EL (cell line): ENCODE measurements around the gene SLC16A6.
"Not testable (repeated sequence)": the region's sequence is repeated elsewhere in the genome, so short reads cannot be mapped to it uniquely, and the experiment has no call there.

Source experiments
- DNase-seq: peaks from one replicate; pipeline ENCODE4 v3.0.0-alpha.2; 2016

The SLC16A6 gene

DNA sequence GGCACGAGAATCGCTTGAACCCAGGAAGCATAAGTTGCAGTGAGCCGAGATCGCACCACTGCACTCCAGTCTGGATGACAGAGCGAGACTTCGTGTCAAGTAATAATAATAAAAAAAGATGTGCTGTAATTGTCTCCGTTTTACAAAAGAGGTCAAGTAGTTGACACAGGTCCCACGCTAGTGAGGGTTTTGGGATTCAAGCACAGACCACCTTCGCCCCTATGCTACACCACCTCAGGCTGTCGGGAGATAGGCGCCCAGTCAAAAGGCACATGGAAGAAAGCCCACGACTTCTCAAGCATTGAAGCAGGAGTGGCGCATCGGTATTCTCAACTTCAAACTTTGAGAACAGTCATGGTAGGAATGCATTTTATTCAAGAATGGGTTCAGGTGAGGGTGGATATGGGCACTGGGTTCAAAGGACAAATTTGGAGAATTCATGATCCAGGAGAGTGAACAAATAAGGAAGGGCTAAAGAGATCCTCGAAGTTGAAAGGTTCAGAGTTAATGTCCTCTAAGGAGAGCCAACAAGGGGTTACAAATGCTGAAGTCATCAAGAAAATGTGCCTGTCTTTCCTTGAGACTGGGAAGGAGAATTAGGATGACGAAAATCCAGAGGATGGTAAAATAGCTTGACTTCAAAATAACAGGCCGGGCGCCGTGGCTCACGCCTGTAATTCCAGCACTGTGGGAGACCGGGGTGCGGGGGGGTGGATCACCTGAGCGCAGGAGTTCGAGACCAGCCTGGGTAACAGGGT is 44.5 kb downstream of the SLC16A6 start:
- no peak for DNase-seq

DNA sequence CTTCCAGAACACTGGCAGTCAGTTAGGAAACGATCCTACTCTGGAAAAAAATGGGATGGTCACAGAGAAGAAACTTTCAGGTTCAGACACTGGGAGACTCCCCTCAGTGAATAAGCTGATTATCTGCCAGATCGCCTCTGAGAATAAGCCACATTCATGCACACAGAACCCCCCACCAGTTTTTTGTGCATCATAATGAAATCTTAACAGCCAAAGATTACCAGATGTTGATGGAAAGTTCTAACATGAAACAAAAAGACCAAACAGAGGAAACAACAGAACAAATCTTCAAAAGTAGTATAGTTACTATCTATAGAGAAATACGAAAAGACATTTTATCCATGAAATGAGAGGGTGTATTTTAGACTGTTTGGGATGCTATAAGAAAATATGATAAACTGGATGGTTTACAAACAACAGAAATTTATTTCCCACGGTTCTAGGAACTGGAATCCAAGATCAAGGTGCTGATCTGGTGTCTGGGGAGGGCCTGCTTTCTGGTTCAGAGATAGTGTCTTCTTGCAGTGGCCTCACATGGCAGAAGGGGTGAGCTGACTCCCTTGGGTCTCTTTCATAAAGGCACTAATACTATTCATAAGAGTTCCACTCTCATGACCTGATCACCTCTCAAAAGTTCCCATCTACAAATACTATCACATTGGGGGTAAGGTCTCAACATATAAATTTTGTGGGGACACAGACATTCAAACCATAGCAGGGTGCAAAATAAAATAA is 51.1 kb downstream of the SLC16A6 start:
- DNase-seq: no peak

DNA sequence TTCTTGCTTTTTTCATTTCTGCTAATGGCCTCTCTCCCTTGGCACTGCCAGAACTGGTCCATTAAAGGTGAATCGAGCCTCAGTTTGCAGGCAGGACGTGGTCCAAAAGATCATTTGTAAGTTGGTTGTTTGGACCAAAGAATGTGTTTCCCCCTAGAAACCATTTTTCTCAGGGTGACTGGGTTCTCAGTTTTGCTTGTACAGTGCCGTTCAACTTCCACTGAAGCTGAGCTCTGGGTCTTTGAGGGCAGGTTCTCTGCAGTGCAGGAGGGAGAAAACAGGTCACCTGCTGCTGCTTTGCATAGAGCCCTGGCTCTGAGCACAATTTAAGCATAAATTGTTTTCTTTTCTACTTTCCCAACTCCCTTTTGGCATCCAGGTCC is 52.1 kb downstream of the SLC16A6 start:
- no peak for DNase-seq

DNA sequence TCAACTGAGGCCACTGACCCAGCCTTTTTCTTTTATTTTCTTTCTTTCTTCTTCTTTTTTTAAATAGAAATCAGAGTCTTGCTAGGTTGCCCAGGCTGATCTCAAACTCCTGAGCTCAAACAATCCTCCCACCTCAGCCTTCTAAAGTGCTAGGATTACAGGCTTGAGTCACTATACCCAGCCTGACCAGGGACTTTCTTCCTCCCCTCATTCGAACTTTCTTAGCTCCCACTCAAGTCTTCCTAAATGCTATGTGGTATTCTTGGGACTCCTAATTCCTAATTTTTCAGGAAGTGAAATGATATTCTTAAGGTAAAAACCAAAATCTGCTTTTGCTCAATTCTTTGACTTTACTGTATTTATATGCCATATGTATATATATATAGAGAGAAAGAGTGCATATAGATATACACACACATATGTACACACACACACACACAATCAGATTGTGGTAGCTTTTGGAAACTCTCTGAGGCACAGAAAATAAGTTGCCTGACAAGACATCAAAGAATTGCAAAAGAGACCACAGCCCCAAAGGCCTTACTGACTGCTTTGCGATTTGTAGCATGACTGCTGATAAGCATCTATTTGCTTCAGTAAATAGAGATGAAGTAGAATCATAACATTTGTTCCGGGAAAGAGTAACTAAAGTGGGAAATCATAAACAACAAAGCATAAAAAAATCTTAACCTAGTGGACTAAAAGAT is 52.6 kb downstream of the SLC16A6 start:
- no peak for DNase-seq

DNA sequence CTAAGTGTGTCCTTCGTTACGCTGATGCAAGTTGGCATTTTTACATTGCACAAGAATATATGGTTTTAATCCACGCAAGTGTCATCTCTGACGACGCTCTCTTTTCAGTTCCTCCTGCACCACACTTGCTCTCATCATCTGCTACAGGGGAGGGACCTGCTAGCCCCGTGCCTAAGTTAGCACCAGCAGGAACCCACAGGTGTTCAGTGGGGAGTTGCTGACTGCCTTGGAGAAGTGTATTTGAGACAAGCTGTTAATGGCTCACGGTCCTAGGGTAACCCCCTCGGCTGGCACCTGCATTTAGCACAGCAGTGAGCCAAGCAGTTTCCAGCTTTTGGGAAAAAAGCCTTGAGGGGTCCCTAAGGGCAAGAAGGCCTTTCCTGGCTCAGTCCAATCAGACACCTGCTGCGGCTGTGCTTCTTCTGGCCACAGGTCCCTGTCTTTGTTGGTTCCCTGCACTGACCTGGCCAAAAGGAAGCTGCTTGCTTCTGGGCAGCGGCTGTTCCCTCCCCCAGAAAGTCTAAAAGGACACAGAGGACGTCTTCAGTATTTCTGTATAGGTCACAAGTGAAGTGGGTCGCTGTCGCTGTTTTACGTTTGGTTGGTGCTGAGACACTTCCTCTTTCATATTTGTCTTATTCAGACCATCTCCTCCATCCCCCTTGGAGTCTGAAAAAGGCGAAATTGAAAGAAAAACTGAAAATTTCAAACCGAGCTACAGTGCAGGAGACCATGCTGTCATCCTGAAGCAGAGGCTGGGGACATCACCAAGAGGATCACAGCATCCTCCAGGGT is 53.4 kb downstream of the SLC16A6 start:
- not testable (repeated sequence) for DNase-seq

DNA sequence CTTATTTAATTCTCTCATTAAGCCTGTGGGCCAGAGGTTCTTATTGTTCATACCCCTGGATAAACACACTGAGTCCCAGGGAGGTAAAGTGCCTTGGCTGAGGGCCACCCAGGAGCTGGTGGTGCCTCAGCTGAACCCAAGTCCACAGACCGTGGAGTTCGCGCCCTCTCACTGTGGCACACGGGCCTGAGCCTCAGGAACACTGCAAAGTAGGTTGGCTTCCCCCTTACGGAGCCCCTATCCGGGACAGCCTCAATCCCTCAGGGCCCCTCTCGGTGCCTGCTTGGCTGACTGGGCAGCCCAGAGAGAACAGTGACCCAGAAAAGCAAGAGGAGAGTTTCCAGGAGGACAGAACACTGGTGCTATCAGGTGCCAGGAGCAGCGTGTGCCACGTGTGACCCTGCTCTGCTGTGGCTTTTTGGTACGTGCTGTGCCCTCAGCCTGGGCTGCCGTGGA is 55.6 kb downstream of the SLC16A6 start:
- DNase-seq: not testable (repeated sequence)

DNA sequence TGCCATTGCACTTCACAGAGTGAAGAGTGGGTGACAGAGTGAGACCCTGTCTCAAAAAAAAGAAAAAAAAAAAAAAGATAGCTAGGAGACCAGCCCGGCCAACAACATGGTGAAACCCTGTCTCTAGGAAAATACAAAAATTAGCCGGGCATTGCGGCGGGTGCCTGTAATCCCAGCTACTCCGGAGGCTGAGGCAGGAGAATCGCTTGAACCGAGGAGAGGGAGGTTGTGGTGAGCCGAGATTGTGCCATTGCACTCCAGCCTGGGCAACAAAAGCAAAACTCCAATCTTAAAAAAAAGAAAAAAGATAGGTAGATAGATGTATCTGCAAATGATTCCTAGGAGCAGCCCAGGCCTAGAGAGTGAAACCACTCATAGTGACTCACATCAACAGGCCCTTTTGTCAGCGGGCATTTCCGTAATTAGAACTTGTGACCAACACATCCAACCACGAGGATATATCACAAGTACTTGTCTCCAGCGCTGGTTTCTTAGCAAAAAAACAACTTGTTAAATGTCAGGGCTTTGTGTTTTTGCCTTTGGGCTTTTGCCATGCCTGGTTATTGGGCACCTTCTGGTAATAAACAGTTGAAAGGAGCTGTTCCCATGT is 56.1 kb downstream of the SLC16A6 start:
- DNase-seq: peak; percentile 80

DNA sequence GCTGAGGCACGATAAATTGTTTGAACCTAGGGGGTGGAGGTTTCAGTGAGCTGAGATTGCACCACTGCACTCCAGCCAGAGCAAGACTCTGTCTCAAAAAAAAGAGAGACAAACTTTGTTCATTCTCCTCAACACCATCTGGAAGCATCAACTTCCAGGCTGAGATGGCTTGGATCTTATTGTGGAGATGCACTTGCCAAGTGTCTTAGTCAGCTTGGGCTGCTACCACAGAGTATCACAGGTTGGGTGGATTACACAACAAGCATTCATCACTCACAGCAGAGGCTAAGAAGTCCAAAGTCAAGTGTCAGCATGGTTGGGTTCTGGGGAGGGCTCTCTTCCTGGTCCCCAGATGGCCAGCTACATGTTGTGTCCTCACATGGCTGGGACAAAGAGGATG is 58.2 kb downstream of the SLC16A6 start:
- DNase-seq: peak; percentile 51

DNA sequence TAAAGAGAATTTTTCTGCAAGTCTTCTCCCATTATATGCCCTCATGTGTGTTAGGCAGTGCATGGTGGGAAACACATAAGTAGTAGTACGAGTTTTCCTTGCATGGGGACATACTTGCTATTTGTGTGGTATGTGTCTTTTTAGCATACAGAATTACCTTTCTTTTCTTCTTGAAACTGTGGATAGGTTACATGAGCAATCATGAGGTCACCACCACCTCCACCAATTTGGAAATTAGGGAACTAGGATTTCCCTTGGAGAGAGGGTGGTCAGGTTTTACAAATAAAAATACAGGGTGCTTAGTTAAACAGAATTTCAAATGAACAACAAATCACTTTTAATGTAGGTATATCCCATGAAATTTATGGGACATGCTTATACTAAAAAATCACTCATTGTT is 59.4 kb downstream of the SLC16A6 start:
- no peak for DNase-seq

DNA sequence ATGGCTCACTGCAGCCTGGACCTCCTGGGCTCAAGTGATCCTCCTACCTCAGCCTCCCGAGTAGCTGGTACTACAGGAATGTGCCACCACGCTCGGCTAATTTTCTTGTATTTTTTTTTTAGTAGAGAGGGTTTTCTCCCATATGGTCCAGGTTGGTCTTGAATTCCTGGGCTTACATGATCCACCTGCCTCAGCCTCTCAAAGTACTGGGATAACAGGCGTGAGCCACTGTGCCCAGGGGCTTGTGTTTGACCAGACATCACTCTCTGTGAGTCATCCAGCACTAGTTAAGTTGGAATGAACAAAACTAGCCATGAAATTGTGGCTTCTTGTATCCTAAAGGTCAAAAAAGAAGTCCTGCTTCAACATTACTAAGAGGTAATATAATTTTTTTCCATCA is 59.8 kb downstream of the SLC16A6 start:
- not testable (repeated sequence) for DNase-seq

DNA sequence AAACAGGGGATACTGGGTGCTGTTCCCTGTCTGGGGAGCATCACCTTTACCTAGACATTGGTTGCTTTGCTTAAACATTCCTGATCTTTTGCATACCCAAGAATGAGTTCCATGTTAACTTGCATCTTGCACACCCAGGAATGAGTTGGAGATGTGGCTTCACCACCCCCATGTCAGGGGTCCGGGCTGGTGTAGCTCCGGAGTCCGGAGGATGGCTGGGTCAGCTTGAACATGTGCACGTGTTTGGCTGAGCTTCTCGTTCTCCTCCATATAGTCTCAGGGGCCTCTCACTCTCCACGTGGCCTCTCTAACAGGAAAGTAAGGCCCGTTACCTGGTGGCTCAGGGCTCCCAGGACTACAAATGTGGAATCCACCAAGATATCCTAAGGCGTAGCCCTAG is 61.3 kb downstream of the SLC16A6 start:
- DNase-seq: no peak

DNA sequence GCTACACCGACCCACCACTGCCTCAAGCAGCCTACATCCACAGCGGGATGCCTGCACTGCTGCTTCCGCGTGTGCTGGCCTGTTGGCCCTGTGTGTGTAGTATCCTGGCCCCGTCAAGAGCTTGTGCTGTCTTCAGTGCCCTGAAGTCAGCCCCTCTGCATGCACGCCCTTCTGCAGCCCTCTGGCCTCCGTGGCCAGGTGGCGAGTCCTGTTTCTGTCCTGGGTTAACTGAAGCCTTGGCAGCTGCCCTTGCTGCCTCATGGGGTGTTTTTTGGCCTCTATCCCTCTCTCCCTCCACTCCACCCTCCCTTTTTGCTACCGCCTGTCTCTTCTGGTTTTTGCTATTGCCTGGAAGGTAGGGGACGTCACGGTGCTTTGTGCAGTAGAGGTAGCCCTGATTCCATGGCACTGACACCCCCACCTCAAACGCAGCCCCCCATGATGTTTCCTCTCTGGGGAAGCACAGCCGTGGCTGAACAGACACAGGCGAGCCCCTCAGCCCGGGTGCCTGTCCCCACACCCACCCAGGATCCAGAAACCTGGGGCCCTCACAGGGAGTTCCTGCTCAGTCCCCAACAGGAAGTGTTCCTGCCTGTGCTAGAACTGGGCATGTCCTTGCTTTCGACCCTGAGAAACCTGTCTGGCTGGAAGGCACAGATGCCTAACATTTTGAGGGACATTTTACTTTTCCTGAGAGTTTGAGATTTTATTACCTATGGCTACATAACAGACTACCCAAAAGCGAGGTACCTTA is 61.9 kb downstream of the SLC16A6 start:
- DNase-seq: no peak

DNA sequence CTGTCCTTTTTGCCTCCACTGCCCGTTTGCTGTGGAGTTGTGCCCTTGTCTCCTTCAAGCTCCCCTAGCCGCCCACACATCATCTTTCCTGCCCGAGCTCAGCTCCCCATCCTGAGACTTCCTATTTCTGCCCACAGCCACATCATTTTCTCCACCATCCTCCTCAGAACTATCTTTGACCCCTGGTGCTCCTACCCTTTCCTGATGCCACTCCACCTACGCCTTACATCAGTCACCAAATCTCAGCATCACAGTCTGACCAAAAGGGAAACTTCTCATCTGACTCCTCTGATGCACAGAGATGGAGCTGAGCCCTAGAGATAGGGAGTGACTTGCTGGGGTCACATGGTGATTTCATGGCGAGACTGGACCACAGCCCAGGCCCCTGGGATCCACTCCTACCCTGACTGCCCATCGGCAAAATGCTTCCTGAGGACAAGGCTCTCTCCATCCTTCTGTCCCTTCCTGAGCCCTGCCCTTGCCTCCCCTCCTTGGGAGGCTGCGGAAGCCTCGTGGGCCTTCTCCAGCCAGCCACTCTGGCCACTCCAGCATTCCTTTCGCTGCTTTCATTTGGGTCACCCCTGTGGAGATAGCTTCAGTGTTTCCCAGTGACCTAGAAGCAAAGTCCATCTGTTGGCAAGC is 62.8 kb downstream of the SLC16A6 start:
- DNase-seq: not testable (repeated sequence)

DNA sequence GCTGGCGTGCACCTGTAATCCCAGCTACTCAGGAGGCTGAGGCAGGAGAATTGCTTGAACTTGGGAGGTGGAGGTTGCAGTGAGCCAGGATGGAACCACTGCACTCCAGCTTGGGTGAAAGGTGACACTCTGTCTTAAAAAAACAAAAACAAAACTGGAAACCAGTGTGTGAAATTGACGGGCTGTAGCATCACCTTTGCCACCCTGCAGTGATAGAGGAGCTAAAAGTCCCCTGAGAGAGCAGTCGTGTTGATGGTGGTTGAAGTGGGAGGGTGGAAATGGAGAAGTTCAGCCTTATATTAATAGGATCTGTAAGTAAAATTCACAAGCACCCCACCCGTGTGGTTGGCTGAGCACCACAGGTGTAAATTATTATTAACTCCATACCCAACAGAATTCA is 65.9 kb downstream of the SLC16A6 start:
- DNase-seq: not testable (repeated sequence)

DNA sequence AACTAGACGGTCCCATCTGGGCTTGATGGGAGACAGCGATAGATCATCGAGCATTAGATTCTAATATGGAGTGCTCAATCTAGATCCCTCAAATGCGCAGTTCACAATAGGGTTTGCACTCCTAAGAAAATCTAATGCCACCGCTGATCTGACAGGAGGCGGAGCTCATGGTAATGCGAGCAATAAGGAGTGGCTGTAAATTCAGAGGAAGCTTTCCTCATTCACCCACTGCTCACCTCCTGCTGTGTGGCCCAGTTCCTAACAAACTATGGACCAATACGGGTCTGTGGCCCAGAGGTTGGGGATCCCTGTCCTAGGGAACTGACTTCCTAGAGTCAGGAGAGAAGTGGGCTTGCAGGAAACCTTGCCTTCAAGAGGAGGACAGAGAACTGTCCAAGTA is 68.3 kb downstream of the SLC16A6 start:
- DNase-seq: no peak

DNA sequence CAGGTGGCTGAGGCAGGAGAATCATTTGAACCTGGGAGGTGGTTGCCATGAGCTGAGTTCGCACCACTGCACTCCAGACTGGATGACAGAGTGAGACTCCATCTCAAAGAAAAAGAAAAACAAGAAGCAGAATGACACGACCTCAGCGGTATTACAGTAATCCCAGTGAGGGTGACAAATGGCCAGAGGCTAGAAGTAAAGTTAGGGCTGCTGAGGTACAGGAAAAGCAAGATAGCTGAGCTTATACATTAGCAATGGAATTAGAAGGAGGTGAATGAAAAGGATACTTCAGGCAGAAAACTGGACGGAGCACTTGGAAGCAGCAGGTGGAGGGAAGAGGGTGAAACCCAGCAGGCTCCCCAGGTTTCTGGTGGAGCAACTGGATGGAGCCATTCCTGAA is 69.1 kb downstream of the SLC16A6 start:
- DNase-seq: no peak

DNA sequence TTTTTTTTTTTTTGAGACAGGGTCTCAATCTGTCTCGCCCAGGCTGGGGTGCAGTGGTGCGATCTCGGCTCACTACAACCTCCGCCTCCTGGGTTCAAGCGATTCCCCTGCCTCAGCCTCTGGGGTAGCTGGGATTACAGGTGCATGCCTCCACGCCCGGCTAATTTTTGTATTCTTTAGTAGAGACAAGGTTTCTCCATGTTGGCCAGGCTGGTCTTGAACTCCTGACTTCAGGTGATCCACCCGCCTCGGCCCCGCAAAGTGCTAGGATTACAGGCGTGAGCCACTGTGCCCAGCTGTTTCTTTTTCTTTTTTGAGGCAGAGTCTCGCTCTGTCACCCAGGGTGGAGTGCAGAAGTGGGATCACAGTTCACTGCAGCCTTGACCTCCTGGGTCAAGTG is 70.1 kb downstream of the SLC16A6 start:
- DNase-seq: not testable (repeated sequence)

DNA sequence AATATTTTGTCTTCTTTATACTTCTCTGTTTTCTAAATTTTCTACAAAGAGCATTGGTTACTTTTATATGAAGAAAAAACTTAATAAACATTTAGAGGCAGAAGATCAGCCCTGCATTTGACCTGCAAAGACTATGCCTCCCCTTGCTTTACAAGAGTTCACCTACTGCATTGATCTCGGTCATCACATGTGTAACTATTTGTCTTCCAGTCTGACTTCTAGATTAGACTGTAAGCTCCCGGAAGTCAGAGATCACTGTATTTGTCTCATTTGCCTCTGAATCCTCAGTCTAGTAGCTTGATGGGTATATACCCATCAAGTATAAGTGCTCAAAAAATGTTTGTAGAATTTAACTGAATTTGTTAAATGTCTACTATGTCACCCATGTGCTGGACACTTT is 70.7 kb downstream of the SLC16A6 start:
- DNase-seq: not testable (repeated sequence)

DNA sequence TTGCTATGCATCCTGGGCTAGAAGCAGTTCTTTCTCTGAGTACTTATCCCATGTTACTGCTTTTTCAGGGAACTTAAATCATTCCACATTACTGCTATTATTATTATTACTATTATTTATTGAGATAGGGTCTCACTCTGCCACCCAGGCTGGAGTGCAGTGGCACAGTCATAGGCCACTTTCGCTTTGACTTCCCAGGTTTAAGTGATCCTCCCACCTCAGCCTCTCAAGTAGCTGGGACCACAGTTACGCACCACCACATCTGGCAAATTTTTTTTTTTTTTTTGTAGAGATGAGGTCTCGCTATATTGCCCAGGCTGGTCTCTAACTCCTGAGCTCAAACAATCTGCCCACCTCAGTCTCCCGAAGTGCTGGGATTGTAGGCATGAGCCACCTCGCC is 71.5 kb downstream of the SLC16A6 start:
- not testable (repeated sequence) for DNase-seq
